ENCODE measurements around the gene ALG1L2. TPM values are rescaled to one million over a fixed set of nuclear protein-coding genes. Genes with fewer than 3 reads are reported as not detected.
"Not testable (repeated sequence)": the region's sequence is repeated elsewhere in the genome, so short reads cannot be mapped to it uniquely, and the experiment has no call there.

Gene ALG1L2
- total RNA-seq, 1 donor from 2014 or later: not detected

DNA sequence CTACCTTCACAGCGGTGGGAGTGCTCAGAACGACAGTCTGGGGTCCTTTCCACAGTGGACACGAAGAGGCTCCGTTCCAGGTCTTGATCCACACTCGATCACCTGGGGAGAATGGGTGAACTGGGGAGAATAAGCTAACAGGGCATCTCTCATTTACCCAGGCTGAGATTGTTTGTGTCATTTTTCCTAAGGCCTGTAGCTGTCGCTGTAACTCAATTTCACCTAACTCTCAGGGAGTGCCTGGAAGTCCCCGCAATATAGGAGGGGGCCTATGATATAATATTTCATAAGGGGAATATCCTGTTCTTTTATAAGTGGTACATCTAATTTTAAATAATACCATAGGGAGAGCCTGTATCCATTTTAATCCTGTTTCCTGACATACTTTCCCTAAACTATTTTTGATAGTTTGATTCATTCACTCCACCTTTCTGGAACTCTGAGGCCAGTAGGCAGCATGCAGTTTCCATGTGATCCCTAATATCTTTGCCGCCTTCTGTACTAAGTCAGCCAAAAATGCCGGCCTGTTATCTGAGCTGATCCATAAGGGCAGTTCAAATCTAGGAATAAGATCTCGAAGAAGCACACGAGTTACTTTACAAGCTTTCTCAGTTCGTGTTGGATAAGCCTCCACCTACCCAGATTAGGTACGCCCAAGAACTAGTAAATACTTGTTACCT lies 62.2 kb downstream of the ALG1L2 start:
- H3K4me3 ChIP-seq (ENCODE audit: low read depth, low read length); DNase-seq (ENCODE audit: low read depth): not testable (repeated sequence)
- TF ChIP-seq, protein P1, sequence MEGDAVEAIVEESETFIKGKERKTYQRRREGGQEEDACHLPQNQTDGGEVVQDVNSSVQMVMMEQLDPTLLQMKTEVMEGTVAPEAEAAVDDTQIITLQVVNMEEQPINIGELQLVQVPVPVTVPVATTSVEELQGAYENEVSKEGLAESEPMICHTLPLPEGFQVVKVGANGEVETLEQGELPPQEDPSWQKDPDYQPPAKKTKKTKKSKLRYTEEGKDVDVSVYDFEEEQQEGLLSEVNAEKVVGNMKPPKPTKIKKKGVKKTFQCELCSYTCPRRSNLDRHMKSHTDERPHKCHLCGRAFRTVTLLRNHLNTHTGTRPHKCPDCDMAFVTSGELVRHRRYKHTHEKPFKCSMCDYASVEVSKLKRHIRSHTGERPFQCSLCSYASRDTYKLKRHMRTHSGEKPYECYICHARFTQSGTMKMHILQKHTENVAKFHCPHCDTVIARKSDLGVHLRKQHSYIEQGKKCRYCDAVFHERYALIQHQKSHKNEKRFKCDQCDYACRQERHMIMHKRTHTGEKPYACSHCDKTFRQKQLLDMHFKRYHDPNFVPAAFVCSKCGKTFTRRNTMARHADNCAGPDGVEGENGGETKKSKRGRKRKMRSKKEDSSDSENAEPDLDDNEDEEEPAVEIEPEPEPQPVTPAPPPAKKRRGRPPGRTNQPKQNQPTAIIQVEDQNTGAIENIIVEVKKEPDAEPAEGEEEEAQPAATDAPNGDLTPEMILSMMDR (conservative IDR thresholded peaks at IDR 0.05; ENCODE audit: low read depth, low read length): peak; percentile 33

DNA sequence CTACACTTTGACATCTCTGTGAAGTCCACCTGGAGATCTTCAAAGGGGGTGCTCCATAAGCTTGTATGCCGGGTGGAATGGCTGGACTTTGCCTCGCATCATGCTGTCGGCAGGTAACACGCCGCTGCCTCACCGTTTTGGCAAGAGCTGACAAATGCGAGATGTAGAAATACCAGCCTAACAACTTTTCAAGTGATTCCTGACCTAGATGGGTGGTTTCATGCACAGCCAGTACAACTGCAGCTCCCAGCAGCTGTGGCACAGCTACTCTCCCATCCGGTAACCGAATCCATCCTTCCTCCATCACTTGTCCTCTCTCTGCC lies 62.7 kb downstream of the ALG1L2 start:
- DNase-seq (ENCODE audit: low read depth); H3K4me3 ChIP-seq (ENCODE audit: low read depth, low read length): not testable (repeated sequence)

DNA sequence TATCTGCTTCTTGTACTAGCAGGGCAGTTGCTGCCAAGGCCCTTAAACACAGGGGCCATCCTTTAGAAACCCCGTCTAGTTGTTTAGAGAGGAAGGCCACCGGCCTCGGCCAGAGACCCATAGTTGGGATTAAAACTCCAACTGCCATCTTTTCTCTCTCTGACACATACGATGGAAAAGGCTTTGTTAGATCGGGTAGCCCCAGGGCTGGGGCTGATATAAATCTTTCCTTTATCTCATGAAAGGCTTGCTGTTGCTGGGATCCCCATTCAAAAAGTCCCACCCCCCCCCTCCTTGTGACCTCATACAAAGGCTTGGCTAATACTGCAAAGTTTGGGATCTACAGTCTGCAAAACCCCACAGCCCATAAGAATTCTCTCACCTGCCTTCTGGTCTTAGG lies 63.8 kb downstream of the ALG1L2 start:
- DNase-seq (ENCODE audit: low read depth): not testable (repeated sequence)

DNA sequence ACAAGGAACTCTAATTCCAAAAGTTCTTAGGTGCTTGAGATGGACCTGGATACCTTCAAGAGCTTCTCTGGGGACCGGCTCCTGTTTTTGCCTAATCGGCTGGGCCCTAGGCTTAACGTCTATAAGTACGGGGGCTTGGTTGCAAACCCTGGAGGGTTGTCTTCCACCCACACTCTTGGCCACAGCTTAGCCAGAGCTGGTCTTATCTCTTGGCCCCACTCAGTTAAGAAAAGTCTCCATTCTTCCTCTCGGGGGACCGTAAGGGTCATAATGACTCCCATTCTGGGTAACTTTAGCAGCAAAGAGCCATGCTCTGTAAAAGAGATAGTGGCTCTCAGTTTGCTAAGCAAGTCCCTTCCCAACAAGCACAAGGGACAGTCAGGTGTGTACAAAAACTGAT lies 64.8 kb downstream of the ALG1L2 start:
- not testable (repeated sequence) for H3K4me3 ChIP-seq (ENCODE audit: low read depth, low read length); DNase-seq (ENCODE audit: low read depth)

More for the DNA sequence above, 63.8 kb downstream of the ALG1L2 start:
- H3K4me3 ChIP-seq (ENCODE audit: low read depth, low read length): not testable (repeated sequence)

Other genes starting within 250 kb of the ALG1L2 start
- gene TMCC1, start 188.1 kb upstream of the ALG1L2 start, total RNA-seq: 18.1 and 24.3 TPM in 2 replicates
- gene TRH, start 107.1 kb upstream of the ALG1L2 start, total RNA-seq: not detected in 2 replicates